GM19035 (cell line): ENCODE results near the gene HNF4A.
A peak's percentile ranks its signal among the peaks of the same experiment; 100 is the strongest.
"Not testable (repeated sequence)": the region's sequence is repeated elsewhere in the genome, so short reads cannot be mapped to it uniquely, and the experiment has no call there.

Experiments used
- ATAC-seq: cut with Tn5 transposase; IDR thresholded peaks from one replicate; pipeline ENCODE4 v1.9.1; 2021; ENCODE audit not compliant: unreplicated experiment

HNF4A gene

GRCh38 chr20:44344723-44345122 is 10.8 kb upstream of the HNF4A start:
- no peak for ATAC-seq

DNA sequence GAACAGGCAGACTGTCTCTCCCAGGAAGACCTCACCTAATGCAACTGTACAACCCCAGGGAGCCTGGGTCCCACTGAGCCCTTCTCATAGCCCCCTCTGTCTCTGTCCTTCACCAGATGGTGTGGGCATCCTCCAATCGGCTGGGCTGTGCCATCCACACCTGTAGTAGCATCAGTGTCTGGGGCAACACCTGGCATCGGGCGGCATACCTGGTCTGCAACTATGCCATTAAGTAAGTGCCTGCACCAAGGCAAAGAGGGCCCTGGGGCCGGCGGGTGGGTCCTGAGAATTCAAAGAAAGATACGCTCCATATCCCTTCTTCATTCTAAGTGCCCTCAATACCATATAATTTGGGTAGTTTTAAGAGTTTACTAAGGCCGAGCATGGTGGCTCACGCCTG is 10.4 kb upstream of the HNF4A start:
- no peak for ATAC-seq

GRCh38 chr20:44345941-44346340 is 9.6 kb upstream of the HNF4A start:
- not testable (repeated sequence) for ATAC-seq

GRCh38 chr20:44348168-44348659 is 7.3 kb upstream of the HNF4A start:
- ATAC-seq: no peak

DNA sequence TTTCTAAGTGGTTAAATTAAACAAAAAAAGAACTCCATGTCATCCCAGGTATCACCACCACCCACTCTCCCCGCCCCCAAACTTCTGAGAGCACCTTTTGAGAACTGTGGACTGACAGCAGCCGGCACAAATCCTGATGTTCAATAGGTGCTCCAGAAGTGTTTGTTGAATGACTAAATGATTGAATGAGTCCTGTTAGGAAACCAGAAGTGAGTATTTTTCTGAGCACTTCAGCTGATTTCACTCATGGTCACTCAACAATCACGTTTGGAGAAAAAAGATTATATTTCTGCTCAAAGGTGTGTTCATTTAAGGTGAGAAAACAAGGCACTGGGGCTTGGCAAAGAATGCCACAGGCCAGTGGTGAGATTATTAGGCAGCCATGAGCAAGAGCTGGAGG is 6.2 kb upstream of the HNF4A start:
- no peak for ATAC-seq

- ATAC-seq: no peak
These were observed 4.9 kb upstream of the HNF4A start for GRCh38 chr20:44350567-44350966.

DNA sequence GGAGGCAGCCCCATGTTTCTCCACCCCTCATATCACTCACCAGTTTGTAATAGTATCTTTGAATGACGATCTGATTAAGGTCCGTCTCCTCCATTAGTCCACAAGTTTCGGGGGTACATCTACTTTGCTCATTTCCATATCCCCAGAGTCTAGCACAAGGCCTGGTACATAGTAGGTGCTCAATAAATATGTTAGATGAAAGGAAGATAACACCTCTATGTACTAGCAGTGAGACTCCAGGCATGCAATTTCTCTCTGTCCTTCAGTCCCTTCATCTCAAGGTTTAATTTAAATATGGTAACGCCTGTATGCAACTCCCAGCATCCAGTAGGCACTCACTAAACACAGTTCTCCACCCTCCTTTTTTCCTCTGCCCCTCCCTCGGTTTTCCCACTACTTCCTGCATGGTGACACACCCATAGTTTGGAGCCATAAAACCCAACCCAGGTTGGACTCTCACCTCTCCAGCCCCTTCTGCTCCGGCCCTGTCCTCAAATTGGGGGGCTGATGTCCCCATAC is 461 bp upstream of the HNF4A start:
- no peak for ATAC-seq

- ATAC-seq: no peak
These were observed 839 bp downstream of the HNF4A start for GRCh38 chr20:44356353-44356723.

GRCh38 chr20:44357020-44357419 is 1.5 kb downstream of the HNF4A start:
- no peak for ATAC-seq

DNA sequence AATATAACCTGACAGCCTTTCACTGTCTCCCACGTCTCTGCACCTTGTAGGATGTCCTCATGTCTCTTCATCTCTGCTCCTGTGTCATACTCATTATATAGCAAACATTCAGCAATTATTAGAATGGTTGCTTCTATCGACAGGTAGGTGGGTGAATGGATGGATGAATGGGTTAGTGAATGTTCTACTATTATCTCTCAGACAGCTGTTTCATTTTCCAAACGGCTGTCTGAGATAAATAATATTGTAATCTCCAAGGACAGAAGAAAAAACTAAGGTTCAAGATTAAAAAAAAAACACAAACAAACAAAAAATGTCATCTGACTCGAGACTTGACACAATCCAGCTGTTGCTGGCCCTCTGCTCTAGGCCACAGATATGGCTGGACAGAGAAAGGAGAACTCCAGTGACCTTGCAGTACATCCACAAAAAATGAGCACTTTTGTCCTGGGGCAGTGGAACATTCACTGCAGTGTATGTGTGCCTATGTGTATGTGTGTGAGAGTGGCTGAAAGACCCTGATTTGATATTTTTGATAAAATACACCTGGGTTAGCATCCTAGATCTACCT is 2.1 kb downstream of the HNF4A start:
- no peak for ATAC-seq

- no peak for ATAC-seq
These were observed 3.3 kb downstream of the HNF4A start for GRCh38 chr20:44358776-44359175.

DNA sequence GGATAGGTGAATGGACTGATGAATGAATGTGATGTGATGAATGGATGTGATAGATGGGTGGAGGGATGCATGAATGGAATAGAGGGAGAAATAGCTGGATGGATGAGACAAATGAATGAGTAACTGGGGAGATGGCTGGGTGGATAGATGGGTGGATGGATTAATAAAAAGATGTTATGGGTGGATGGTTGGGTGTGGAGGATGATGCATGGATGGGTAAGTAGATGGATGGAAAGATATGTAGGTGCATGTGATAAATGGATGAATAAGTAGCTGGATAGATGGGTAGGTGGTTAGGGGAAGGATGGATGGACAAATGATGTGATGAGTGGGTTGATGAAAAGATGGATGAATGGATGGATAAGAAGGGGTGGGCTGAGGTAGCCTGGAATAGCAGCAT is 4.7 kb downstream of the HNF4A start:
- ATAC-seq: no peak

- ATAC-seq: no peak
These were observed 5.5 kb downstream of the HNF4A start for GRCh38 chr20:44361021-44361420.

DNA sequence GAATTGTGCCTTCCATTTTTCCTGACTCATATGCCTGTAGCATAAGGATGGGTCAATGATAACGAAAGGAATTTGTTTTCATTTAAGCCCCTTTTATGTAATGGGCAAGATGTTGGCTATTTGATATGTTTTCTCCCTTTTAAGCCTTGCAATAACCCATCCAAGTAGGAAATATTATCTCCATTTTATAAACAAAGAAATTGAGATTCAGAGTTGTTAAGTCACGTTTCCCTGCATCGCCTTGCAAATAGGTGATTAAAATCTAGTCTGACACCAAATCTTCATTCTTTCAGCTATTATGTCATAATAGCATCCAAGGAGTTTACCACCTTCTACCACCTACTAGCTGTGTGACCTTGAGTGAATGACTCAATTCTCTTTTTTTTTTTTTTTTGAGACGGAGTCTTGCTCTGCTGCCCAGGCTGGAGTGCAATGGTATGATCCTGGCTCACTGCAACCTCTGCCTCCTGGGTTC is 7.0 kb downstream of the HNF4A start:
- no peak for ATAC-seq

DNA sequence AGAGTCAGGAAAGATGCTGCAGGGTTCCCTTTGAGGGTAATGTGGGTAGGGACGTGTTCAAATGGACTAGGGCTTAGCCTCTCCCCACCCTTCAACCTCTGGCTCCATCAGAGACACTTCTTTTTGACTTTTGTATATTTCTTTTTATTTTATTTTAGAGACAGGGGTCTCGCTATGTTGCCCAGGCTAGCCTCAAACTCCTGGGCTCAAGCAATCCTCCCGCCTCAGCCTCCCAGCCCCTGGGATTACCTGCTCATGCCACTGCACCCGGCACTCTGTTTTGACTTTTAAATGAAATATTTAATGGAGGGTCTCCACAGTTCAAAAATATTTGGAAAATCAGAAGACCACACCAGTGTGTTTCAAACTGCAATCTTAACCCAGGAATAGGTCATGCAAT is 8.6 kb downstream of the HNF4A start:
- no peak for ATAC-seq

DNA sequence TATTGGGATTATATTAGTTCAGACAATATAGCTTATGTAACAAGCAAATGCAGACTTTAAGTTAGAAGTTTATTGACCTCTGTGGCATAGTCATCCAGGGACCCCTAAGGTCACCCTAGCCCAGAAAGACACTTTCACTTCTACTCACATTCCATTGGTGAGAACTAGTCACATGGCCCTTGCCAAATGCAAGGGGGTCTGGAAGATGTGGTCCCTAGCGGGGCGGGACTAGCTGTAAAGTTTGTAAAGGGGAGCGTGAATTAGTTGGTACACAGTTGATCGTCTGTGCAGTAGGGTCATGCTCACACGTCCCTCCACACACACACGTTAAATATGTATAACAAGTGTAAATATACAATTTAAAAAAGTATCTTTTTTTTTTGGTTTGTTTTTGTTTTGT is 9.3 kb downstream of the HNF4A start:
- no peak for ATAC-seq

GRCh38 chr20:44367746-44368145 is 12.2 kb downstream of the HNF4A start:
- no peak for ATAC-seq

- no peak for ATAC-seq
These were observed 15.2 kb downstream of the HNF4A start for GRCh38 chr20:44370639-44371218.

GRCh38 chr20:44382641-44383040 is 27.1 kb downstream of the HNF4A start:
- no peak for ATAC-seq

DNA sequence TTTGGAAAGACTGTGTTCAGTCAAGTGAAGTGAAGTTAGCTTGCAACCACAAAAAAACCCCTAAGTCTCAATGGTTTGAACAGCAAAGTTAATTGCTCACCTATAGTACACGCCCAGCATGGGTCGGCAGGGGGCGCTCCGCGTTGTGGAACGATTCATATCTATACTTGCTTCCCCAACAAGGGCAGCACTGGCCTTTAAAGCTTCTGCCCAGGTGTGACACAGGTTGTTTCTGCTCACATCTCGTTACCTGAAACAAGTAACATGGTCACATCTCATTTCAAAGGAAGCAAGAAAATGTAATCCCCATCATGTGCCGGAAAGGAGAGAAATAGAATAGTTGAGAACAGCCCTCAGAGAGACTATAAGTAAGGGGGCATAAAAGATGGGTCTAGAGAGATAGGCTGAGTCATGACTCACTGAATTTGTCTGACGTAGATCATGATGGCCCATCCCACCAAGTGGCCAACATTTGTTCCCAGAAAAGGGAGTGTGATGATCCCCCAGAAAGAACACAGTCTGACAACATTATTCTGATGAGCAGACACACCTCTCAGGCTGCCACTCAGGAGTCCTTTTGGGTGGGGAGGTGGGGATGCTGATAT is 29.0 kb downstream of the HNF4A start:
- ATAC-seq: no peak

GRCh38 chr20:44388466-44389023 is 33.0 kb downstream of the HNF4A start:
- peak; percentile 56 for ATAC-seq

GRCh38 chr20:44389871-44390270 is 34.4 kb downstream of the HNF4A start:
- no peak for ATAC-seq
